Subcutaneous adipose tissue (tissue), 4 donors: ENCODE measurements around the gene RCOR2. TPM values are rescaled to one million over a fixed set of nuclear protein-coding genes. Genes with fewer than 3 reads are reported as not detected.

Source experiments
- total RNA-seq, 4 donors: library from RNA; depleted of rRNA; stranded (reverse); fragments of >200 nt; gene quantifications; one replicate each; pipeline ENCODE4 v1.1.0, GENCODE V29; 2016
- TF ChIP-seq, protein P1 (sequence below): fragments of 450-650 bp; IDR thresholded peaks from one replicate; pipeline ENCODE4 v1.5.1; 2016; ENCODE audit warnings: low read depth, mild to moderate bottlenecking, control low read depth, antibody characterized with exemption, moderate library complexity

The RCOR2 gene
- total RNA-seq, 4 donors from 2014 or later: 0.88 TPM; not detected in 3

DNA sequence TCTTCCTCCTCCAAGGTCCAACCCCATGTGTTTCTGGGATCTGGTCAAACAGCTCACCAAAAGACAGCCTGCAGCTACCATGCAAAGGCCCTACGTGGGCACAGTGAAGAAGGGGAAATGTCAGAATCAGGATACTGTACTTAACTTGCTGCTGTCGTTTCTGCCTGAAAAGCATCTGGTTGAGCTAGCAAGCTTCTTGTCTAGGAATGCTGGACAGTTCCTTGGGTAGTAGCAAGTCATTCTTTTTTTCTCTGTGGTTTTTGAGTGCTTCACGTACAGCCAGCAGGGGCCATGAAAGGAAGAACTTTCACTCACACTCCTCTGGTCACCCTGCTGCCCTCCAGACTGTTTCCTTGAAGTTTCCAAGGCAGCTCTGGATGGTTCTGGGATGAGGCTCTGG lies 24.7 kb downstream of the RCOR2 start:
- TF ChIP-seq, protein P1, sequence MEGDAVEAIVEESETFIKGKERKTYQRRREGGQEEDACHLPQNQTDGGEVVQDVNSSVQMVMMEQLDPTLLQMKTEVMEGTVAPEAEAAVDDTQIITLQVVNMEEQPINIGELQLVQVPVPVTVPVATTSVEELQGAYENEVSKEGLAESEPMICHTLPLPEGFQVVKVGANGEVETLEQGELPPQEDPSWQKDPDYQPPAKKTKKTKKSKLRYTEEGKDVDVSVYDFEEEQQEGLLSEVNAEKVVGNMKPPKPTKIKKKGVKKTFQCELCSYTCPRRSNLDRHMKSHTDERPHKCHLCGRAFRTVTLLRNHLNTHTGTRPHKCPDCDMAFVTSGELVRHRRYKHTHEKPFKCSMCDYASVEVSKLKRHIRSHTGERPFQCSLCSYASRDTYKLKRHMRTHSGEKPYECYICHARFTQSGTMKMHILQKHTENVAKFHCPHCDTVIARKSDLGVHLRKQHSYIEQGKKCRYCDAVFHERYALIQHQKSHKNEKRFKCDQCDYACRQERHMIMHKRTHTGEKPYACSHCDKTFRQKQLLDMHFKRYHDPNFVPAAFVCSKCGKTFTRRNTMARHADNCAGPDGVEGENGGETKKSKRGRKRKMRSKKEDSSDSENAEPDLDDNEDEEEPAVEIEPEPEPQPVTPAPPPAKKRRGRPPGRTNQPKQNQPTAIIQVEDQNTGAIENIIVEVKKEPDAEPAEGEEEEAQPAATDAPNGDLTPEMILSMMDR: no peak

DNA sequence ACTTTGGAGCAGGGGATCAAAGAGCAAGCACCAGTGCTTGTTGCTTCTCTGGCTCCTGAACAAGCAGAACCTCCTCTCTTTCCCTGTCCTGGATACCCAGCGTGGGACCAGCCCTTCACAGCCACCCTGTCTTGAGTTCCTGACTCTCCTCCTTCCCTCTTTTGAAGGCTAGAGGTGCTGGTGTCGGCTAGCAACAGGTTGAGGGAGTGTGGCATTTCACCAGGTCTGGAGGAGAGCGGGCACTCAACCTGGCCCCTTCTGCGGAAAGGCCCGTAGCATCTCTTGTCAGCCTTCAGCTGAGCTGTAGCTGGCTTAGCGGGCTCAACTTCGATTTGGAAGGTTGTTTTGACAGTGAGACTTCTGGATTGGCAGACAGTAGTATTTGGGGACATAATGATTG lies 26.6 kb downstream of the RCOR2 start:
- TF ChIP-seq, protein P1: no peak

- TF ChIP-seq, protein P1: no peak
Observed at GRCh38 chr11:63889344-63889743, 27.6 kb downstream of the RCOR2 start.

- TF ChIP-seq, protein P1: no peak
Observed at GRCh38 chr11:63888170-63889086, 28.5 kb downstream of the RCOR2 start.

DNA sequence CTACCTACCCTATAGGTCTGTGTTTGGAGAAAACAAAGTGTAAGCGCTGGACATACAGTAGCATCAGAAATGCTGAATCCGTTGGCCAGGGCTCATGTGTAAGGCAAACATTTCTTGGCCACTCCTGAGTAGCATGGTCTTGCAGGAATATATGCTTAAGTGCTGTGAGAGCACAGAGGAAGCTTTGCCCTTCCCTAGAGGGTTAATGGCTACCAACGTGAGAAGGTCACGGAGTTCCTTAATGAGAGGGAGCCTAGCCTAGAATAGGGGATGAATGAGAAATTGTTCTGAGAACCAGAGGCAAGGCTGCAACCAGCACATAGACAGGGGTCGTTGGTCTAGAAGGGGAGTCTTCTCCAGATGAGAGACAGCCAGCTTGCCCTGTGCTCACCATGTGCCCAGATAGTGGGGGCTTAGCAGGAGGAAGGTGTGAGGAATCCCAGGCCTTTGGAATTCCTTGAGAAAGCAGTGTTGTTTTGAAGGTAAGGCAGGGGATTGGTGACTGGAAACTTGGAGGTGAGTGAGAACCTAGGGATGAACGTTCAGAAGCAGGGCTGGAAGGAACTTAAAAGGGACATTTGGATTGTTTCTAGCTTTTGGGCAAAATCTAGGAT lies 29.5 kb downstream of the RCOR2 start:
- TF ChIP-seq, protein P1: no peak

DNA sequence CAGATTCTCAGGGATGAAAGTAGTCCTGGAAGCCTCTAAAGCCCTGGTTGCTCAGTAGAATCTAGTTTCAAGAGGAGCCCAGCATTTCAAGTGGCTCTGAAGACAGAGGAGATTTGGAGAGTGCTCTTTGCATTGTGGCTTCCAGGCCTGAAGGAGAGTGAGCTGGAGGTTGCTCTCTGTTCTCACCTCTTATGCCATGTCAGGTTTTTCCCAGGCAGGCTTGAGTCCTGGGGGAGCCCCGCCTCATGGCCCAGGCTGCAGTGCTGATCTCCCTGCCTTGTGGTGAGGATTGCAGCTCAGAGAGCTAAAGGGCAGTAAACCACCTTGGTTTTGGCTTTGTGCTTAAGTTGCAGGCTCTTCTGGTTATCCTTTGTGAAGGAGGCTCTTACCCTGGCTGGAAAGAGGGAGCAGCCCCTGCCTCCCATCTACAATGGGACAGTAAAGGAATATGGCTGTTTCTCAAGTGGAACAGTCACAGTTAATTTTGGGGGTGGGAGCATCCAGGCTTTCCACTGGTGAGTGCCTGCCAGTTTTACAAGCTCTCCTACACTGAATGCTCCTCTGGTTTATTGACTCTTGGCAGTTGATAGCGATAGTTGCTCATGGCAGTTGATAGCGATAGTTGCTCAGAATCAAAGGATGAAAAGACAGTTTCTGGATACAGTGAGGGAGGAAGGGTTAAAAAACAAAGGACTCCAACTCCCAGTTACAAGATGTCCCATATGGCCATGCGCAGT lies 32.6 kb downstream of the RCOR2 start:
- TF ChIP-seq, protein P1: no peak

DNA sequence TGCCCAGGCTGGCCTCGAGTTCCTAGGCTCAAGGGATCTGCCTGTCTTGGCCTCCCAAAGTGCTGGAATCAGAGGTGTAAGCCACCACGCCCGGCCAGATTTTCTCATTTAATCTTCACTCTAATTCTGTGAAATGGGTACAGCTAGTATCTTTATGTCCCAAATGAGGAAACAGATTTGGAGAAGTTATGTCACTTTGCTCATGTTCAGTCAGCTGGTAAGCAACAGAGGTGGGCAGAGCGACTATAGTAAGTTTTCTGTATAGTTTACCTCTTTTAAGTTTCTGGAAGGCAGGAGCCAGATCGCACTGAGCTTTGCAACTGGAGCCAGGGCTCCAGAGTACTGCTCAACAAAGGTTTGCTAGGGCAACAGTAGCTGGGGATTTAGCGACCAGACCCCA lies 33.2 kb downstream of the RCOR2 start:
- TF ChIP-seq, protein P1: no peak
